Neuronal stem cell (in vitro differentiated cells): ENCODE results near the gene PDGFA.

Experiments
- DNase-seq: peaks from one replicate; pipeline ENCODE4 v3.0.0-alpha.2; 2013; ENCODE audit warnings: low spot score
- H2AFZ ChIP-seq: one replicate; pipeline ENCODE4 v1.6.1; 2013; ENCODE audit warnings: mild to moderate bottlenecking, low read length, inconsistent platforms
- H2AK5ac ChIP-seq: 2 replicates; pipeline ENCODE4 v1.6.1; 2013; ENCODE audit warnings: low read depth, mild to moderate bottlenecking, inconsistent platforms, low read length, moderate library complexity, mixed read lengths
- H2BK120ac ChIP-seq: 2 replicates; pipeline ENCODE4 v1.6.1; 2013; ENCODE audit warnings: low read depth, mild to moderate bottlenecking, inconsistent platforms, low read length, moderate library complexity, mixed read lengths
- H2BK12ac ChIP-seq: one replicate; pipeline ENCODE4 v1.6.1; 2013; ENCODE audit warnings: low read length, inconsistent platforms
- H2BK15ac ChIP-seq: 2 replicates; pipeline ENCODE4 v1.6.1; 2013; ENCODE audit warnings: mild to moderate bottlenecking, low read length, inconsistent platforms, mixed read lengths
- H2BK5ac ChIP-seq: one replicate; pipeline ENCODE4 v1.6.1; 2013; ENCODE audit warnings: inconsistent platforms, mild to moderate bottlenecking, low read length, moderate library complexity
- H3K14ac ChIP-seq: one replicate; pipeline ENCODE4 v1.6.1; 2013; ENCODE audit warnings: low read length, inconsistent platforms
- H3K18ac ChIP-seq: 2 replicates; pipeline ENCODE4 v1.6.1; 2013; ENCODE audit warnings: low read length, inconsistent platforms
- H3K23ac ChIP-seq: 2 replicates; pipeline ENCODE4 v1.6.1; 2013; ENCODE audit warnings: low read depth, mild to moderate bottlenecking, mixed read lengths, low read length, inconsistent platforms; ENCODE audit not compliant: poor library complexity
- H3K27ac ChIP-seq: replicated peaks from 3 replicates; pipeline ENCODE4 v1.5.1; 2013; ENCODE audit warnings: low read length, inconsistent platforms
- H3K27me3 ChIP-seq, 3 experiments: 2 replicates each; pipeline ENCODE4 v1.6.1; 2013; ENCODE audit warnings: low read length in 3 of 3, mild to moderate bottlenecking in 2 of 3, inconsistent platforms in 1 of 3, low read depth in 1 of 3, mixed read lengths in 1 of 3, moderate library complexity in 1 of 3; ENCODE audit not compliant: control insufficient read depth in 3 of 3, insufficient read depth in 3 of 3
- H3K36me3 ChIP-seq, 2 donors: replicated peaks in 1 of 2; 2 replicates each; pipeline ENCODE4 v1.6.1; 2013; ENCODE audit warnings: low read length in 2 of 2; ENCODE audit not compliant: control insufficient read depth in 2 of 2, insufficient read depth in 2 of 2
- H3K4ac ChIP-seq: 2 replicates; pipeline ENCODE4 v1.6.1; 2013; ENCODE audit warnings: inconsistent platforms, mild to moderate bottlenecking, low read length, moderate library complexity
- H3K4me1 ChIP-seq, 2 donors: 1 replicate in 1 of 2; 2 replicates in 1 of 2; pipeline ENCODE4 v1.6.1; 2013; ENCODE audit warnings: low read length in 2 of 2, low read depth in 1 of 2; ENCODE audit not compliant: control insufficient read depth in 2 of 2, insufficient read depth in 1 of 2
- H3K4me2 ChIP-seq: one replicate; pipeline ENCODE4 v1.6.1; 2013; ENCODE audit warnings: mild to moderate bottlenecking, low read length, inconsistent platforms; ENCODE audit not compliant: insufficient read depth, poor library complexity, severe bottlenecking
- H3K4me3 ChIP-seq, 2 donors: 2 replicates each; pipeline ENCODE4 v1.5.1; 2013; ENCODE audit warnings: low read length in 2 of 2, mild to moderate bottlenecking in 2 of 2, inconsistent platforms in 1 of 2, moderate library complexity in 1 of 2
- H3K79me1 ChIP-seq: one replicate; pipeline ENCODE4 v1.6.1; 2013; ENCODE audit warnings: low read depth, mild to moderate bottlenecking, inconsistent platforms, low read length, moderate library complexity
- H3K9ac ChIP-seq: one replicate; pipeline ENCODE4 v1.6.1; 2013; ENCODE audit warnings: mild to moderate bottlenecking, low read depth, low read length, inconsistent platforms; ENCODE audit not compliant: poor library complexity
- H3K9me3 ChIP-seq, 2 donors: replicated peaks in 1 of 2; 2 replicates each; pipeline versions ENCODE3 to v1.6.1; 2013; ENCODE audit warnings: low read length in 2 of 2, mild to moderate bottlenecking in 2 of 2, inconsistent platforms in 1 of 2, low read depth in 1 of 2, mixed read lengths in 1 of 2, moderate library complexity in 1 of 2; ENCODE audit not compliant: control insufficient read depth in 2 of 2, insufficient read depth in 1 of 2
- H4K8ac ChIP-seq: one replicate; pipeline ENCODE4 v1.6.1; 2013; ENCODE audit warnings: low read depth, mild to moderate bottlenecking, inconsistent platforms, low read length, moderate library complexity
- H4K91ac ChIP-seq: one replicate; pipeline ENCODE4 v1.6.1; 2013; ENCODE audit warnings: low read length, low read depth, mild to moderate bottlenecking, inconsistent platforms; ENCODE audit not compliant: poor library complexity
- WGBS, 2 donors: extraction: QIAGEN DNeasy Blood & Tissue Kit; methylation state at CpG; one replicate each; pipeline ENCODE4 v1.1.7; 2013; ENCODE audit warnings: missing lambda C conversion rate in 2 of 2, mixed read lengths in 1 of 2; ENCODE audit not compliant: insufficient read length in 2 of 2, insufficient replicate concordance in 1 of 2; ENCODE audit errors: extremely low coverage in 2 of 2; 5-methylcytosine and 5-hydroxymethylcytosine counted together

Gene PDGFA

GRCh38 chr7:484356-485101 lies 35.1 kb downstream of the PDGFA start:
- no CpG with 5 or more reads among the region's 21 CpGs for whole genome bisulfite sequencing, 2 donors
- H3K79me1 ChIP-seq: no peaks in the 10 kb centered on the region
- H3K27ac ChIP-seq: no peak overlapping the region
- peaks cover 0 to 28% (median 3%) of the 10 kb centered on the region in 3 experiments for H3K27me3 ChIP-seq
- no peak overlapping the region for H3K23ac ChIP-seq
- DNase-seq: no peak
- no peak overlapping the region for H2BK12ac ChIP-seq
- H3K18ac ChIP-seq: peak overlapping the region; percentile 72
- H3K9ac ChIP-seq: no peak overlapping the region
- H3K4me1 ChIP-seq: peaks cover 12 to 21% of the 10 kb centered on the region in 2 donors
- H3K4ac ChIP-seq: no peak overlapping the region
- H3K9me3 ChIP-seq: peaks cover 0 to 4% of the 10 kb centered on the region in 2 donors
- no peak overlapping the region for H3K4me3 ChIP-seq
- H2BK120ac ChIP-seq: peak overlapping the region; percentile 64
- H2AK5ac ChIP-seq: peak overlapping the region; percentile 87
- H2AFZ ChIP-seq: no peak overlapping the region
- peaks cover 0 to 2% of the 10 kb centered on the region in 2 donors for H3K36me3 ChIP-seq
- H4K8ac ChIP-seq: peak overlapping the region; percentile 75
- H4K91ac ChIP-seq: no peak overlapping the region
- peak overlapping the region; percentile 69 for H2BK5ac ChIP-seq
- peak overlapping the region; percentile 84 for H2BK15ac ChIP-seq
- no peak overlapping the region for H3K14ac ChIP-seq
- no peak overlapping the region for H3K4me2 ChIP-seq

GRCh38 chr7:483656-484355 lies 35.8 kb downstream of the PDGFA start:
- H2BK5ac ChIP-seq: peak overlapping the region; percentile 69
- no peak overlapping the region for H3K4me2 ChIP-seq
- no CpG with 5 or more reads among the region's 10 CpGs for WGBS, 2 donors
- peaks cover 0 to 4% of the 10 kb centered on the region in 2 donors for H3K9me3 ChIP-seq
- H2AK5ac ChIP-seq: no peak overlapping the region
- H3K27me3 ChIP-seq: peaks cover 0 to 34% (median 3%) of the 10 kb centered on the region in 3 experiments
- no peak overlapping the region for H3K9ac ChIP-seq
- H4K8ac ChIP-seq: no peak overlapping the region
- H3K18ac ChIP-seq: no peak overlapping the region
- no peak overlapping the region for H2BK12ac ChIP-seq
- H3K36me3 ChIP-seq: peaks cover 0 to 2% of the 10 kb centered on the region in 2 donors
- DNase-seq: no peak
- no peak overlapping the region for H3K14ac ChIP-seq
- H2AFZ ChIP-seq: no peak overlapping the region
- no peak overlapping the region for H3K4me3 ChIP-seq
- H3K4me1 ChIP-seq: peaks cover 12 to 21% of the 10 kb centered on the region in 2 donors
- H2BK15ac ChIP-seq: peak overlapping the region; percentile 84
- H3K79me1 ChIP-seq: no peaks in the 10 kb centered on the region
- H3K27ac ChIP-seq: no peak overlapping the region
- H4K91ac ChIP-seq: no peak overlapping the region
- H3K4ac ChIP-seq: no peak overlapping the region
- no peak overlapping the region for H3K23ac ChIP-seq
- peak overlapping the region; percentile 64 for H2BK120ac ChIP-seq

- H3K27ac ChIP-seq: no peak overlapping the region
- H2BK15ac ChIP-seq: no peak overlapping the region
- 100% methylated on average over 1 of the region's 1 CpG; no CpG with 5 or more reads in 1 of the 2 donors for WGBS, 2 donors
Observed at GRCh38 chr7:482521-483083, 37.0 kb downstream of the PDGFA start.

More at GRCh38 chr7:482521-483083, 37.0 kb downstream of the PDGFA start:
- Histone ChIP-seq H3K4me3 (no peak overlapping the region), H3K9ac (no peak overlapping the region), H3K36me3 (peaks cover 0 to 2% of the 10 kb centered on the region in 2 donors), H2BK12ac (no peak overlapping the region), H3K18ac (no peak overlapping the region), H3K4me1 (peaks cover 12 to 21% of the 10 kb centered on the region in 2 donors), H2AFZ (no peak overlapping the region), H3K4ac (no peak overlapping the region), H3K27me3 (peaks cover 0 to 37% (median 3%) of the 10 kb centered on the region in 3 experiments), H3K79me1 (no peaks in the 10 kb centered on the region), H2AK5ac (no peak overlapping the region), H4K8ac (no peak overlapping the region), H3K9me3 (peaks cover 0 to 4% of the 10 kb centered on the region in 2 donors), H3K14ac (no peak overlapping the region), H2BK5ac (no peak overlapping the region), H3K4me2 (no peak overlapping the region), H3K23ac (no peak overlapping the region), H2BK120ac (no peak overlapping the region), H4K91ac (no peak overlapping the region)
- DNase-seq: no peak
